Upper lobe of right lung (tissue), 1 donor: ENCODE data around the gene KLK15. TPM values are rescaled to one million over a fixed set of nuclear protein-coding genes. Genes with fewer than 3 reads are reported as not detected.

Source experiments
- ATAC-seq: fragments of 200-7000 bp; cut with Tn5 transposase; one replicate; pipeline ENCODE4 v1.9.1; 2020; ENCODE audit warnings: mild to moderate bottlenecking, moderate library complexity
- DNase-seq: peaks from one replicate; pipeline ENCODE4 v3.0.0-alpha.2; 2020
- H3K27ac ChIP-seq: fragments of 200-600 bp; one replicate; pipeline ENCODE4 v1.8.0; 2022
- H3K27me3 ChIP-seq: fragments of 200-600 bp; one replicate; pipeline ENCODE4 v1.8.0; 2022; ENCODE audit warnings: mild to moderate bottlenecking
- H3K36me3 ChIP-seq: fragments of 200-600 bp; one replicate; pipeline ENCODE4 v1.8.0; 2022
- H3K4me1 ChIP-seq: fragments of 200-600 bp; one replicate; pipeline ENCODE4 v1.8.0; 2022
- H3K4me3 ChIP-seq: fragments of 200-600 bp; one replicate; pipeline ENCODE4 v1.8.0; 2022; ENCODE audit warnings: mild to moderate bottlenecking
- H3K9me3 ChIP-seq: fragments of 200-600 bp; one replicate; pipeline ENCODE4 v1.8.0; 2022
- CTCF ChIP-seq: fragments of 200-600 bp; IDR thresholded peaks from one replicate; pipeline ENCODE4 v1.8.0; 2022; ENCODE audit warnings: antibody characterized with exemption
- intact Hi-C: fragments of 100-400 bp; cut with DNase I; formaldehyde crosslinking; loops from one replicate; pipeline ENCODE4 v1.11.0; 2022
- total RNA-seq: library from RNA; stranded (reverse); fragmentation: NEBNext Ultra II Directional; extraction: Animal tissue kit (Norgen Biotek cat#: 25700); gene quantifications from one replicate; pipeline ENCODE4 v1.2.1, GENCODE V29; 2021
- donor health status: DM: no; HTN: yes; CAD: no; lungs with severe emphysema.

The KLK15 gene
- total RNA-seq, 1 donor from 2014 or later, result not detected

- Histone ChIP-seq H3K36me3 (no peaks in the 10 kb centered on the region), H3K9me3 (no peaks in the 10 kb centered on the region), H3K4me1 (no peaks in the 10 kb centered on the region), H3K27ac (no peak overlapping the region), H3K4me3 (no peak overlapping the region), H3K27me3 (peaks cover 47% of the 10 kb centered on the region)
- DNase-seq, result no peak
- intact Hi-C loops, result no loop called here
- no peak for ATAC-seq
- no peak for TF ChIP-seq CTCF
Measured at GRCh38 chr19:50869479-50869878, 36.1 kb upstream of the KLK15 start.

GRCh38 chr19:50861496-50862286 lies 28.3 kb upstream of the KLK15 start:
- peaks cover 37% of the 10 kb centered on the region for H3K27me3 ChIP-seq
- TF ChIP-seq CTCF, result no peak
- intact Hi-C loops, result no loop called here
- no peak for DNase-seq
- ATAC-seq, result no peak
- H3K9me3 ChIP-seq, result no peaks in the 10 kb centered on the region
- H3K27ac ChIP-seq, result no peak overlapping the region
- H3K4me1 ChIP-seq, result no peaks in the 10 kb centered on the region
- no peak overlapping the region for H3K4me3 ChIP-seq
- H3K36me3 ChIP-seq, result no peaks in the 10 kb centered on the region

GRCh38 chr19:50861010-50861409 lies 27.6 kb upstream of the KLK15 start:
- peaks cover 34% of the 10 kb centered on the region for H3K27me3 ChIP-seq
- no peaks in the 10 kb centered on the region for H3K9me3 ChIP-seq
- no peaks in the 10 kb centered on the region for H3K36me3 ChIP-seq
- H3K4me1 ChIP-seq, result no peaks in the 10 kb centered on the region
- no peak for TF ChIP-seq CTCF
- ATAC-seq, result no peak
- intact Hi-C loops, result no loop called here
- H3K4me3 ChIP-seq, result no peak overlapping the region
- no peak overlapping the region for H3K27ac ChIP-seq
- no peak for DNase-seq

GRCh38 chr19:50859849-50860248 lies 26.5 kb upstream of the KLK15 start:
- H3K27me3 ChIP-seq, result peaks cover 28% of the 10 kb centered on the region
- no peaks in the 10 kb centered on the region for H3K9me3 ChIP-seq
- no peak for TF ChIP-seq CTCF
- no peak overlapping the region for H3K4me3 ChIP-seq
- no peak overlapping the region for H3K27ac ChIP-seq
- no peaks in the 10 kb centered on the region for H3K4me1 ChIP-seq
- ATAC-seq (no peak), DNase-seq (no peak)
- no peaks in the 10 kb centered on the region for H3K36me3 ChIP-seq
- intact Hi-C loops, result no loop called here

- H3K36me3 ChIP-seq, result no peaks in the 10 kb centered on the region
- no peak overlapping the region for H3K27ac ChIP-seq
- TF ChIP-seq CTCF, result no peak
- intact Hi-C loops, result no loop called here
- H3K4me3 ChIP-seq, result no peak overlapping the region
- ATAC-seq (no peak), DNase-seq (no peak)
- no peaks in the 10 kb centered on the region for H3K9me3 ChIP-seq
- no peaks in the 10 kb centered on the region for H3K4me1 ChIP-seq
- H3K27me3 ChIP-seq, result peaks cover 28% of the 10 kb centered on the region
Measured at GRCh38 chr19:50858886-50859285, 25.5 kb upstream of the KLK15 start.
